GM19099 (cell line): ENCODE measurements around the gene KCNC3.

Source experiments
- POLR2A ChIP-seq: IDR thresholded peaks from 3 replicates; pipeline ENCODE4 v1.6.1; 2011; ENCODE audit warnings: low read depth; ENCODE audit not compliant: insufficient read length; ENCODE audit errors: extremely low read depth

Gene KCNC3

GRCh38 chr19:50332244-50333038 lies 3.3 kb upstream of the KCNC3 start:
- TF ChIP-seq POLR2A: no peak

DNA sequence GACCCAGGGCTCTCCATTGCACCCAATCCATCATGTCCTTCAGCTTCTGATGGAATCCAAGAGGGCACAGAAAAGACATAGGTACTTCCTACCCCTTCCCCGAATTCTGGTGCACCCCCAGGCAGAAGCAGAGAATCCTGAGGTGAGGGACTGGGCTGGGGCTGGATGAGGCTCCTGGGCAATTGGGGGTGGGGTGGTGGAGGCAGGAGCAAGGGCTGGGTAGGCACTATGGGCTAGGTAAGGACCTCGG lies 2.7 kb upstream of the KCNC3 start:
- no peak for TF ChIP-seq POLR2A

DNA sequence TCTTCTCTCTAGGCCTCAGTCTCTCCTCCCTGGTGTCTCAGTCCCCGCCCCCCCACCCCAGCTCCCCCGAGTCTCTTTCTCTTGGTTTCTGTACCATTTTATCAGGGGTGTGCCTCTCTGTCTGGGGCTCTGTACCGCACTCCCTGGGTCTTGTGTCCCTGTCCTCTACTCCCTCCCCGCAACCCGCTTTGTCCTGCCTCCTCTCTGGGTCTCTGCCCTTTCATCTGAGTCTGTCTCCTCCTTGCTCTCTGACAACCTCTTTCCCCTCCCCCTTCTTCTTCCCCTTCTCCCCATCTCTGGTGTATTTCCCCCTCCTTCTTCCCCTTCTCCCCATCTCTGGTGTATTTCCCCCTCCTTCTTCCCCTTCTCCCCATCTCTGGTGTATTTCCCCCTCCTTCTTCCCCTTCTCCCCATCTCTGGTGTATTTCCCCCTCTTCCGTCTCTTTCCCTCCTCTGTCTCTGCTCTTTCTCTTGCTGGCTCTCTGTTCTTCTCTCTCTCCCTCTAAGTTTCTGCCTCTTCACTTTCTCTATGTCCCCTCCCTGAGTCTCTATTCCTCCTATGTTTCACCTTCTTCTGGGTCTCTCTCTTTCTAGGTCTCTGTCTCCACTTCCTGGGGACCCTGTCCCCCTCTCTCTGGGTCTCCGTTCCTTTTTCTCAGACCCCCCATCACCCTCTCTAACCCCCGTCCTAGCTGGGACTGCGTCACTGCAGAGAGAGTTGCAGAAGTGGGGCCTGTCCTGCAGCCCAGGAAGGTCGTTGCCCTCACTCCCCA lies 2.2 kb upstream of the KCNC3 start:
- no peak for TF ChIP-seq POLR2A

GRCh38 chr19:50330365-50331078 lies 1.3 kb upstream of the KCNC3 start:
- TF ChIP-seq POLR2A: no peak

GRCh38 chr19:50328873-50329145 lies 368 bp downstream of the KCNC3 start:
- no peak for TF ChIP-seq POLR2A

- TF ChIP-seq POLR2A: no peak
These were observed 829 bp downstream of the KCNC3 start for GRCh38 chr19:50328224-50328872.

DNA sequence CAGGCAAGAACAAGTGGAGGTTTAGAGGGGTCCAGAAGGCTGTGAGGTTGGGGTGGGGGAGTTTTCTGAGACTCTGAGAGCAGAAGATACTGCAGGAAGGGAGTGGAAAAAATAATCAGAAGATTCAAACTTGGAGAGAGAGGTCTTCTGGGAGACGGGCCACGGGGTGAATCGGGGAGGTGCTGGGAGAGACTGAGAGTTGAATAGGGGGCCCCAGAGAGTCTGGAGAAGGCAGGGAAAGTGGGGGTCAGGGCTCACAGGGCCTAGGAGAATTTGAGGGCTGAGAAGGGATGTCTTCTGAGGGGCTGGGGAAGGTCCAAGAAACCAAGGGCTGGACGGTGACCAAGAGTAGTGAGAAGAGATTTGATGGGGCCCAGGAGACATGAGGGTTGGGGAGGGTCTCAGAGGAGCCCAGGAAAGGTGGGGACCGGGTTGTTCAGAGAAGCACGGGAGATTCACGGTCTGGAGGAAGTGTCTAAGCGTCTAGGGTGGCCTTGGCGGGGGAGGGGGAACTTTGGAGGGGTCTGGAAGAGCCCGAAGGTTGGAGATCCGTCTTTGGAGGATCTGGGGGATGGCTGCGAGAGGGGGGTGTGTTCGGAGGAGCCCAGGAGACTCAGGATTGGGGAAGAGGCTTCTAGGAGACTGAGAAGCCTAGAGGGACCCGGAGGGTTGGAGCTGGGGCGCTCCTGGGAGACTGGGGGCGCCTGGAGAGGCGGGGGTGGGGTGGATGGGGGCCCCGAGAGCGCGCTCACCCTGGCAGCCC lies 1.5 kb downstream of the KCNC3 start:
- TF ChIP-seq POLR2A: no peak

DNA sequence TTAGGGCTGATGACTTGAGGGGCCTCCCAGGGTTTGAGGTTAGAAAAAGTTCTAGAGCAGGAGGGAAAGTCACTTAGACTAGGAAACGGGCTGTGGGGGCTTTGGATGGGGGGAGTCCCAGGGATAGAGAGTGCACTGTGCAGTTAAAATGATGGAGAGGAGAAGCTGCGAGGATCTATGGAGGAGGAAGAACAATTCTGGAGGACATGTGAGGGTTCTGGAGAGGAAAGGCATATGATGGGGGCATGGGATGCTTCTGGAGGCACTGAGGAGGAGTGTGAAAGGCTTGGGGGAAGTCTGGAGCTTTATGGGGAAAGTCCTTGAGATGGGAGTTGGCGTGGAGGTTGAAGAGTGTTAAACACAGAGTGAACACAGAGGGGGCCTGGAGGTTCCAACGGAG lies 2.2 kb downstream of the KCNC3 start:
- TF ChIP-seq POLR2A: no peak

GRCh38 chr19:50326101-50326664 lies 3.0 kb downstream of the KCNC3 start:
- no peak for TF ChIP-seq POLR2A

DNA sequence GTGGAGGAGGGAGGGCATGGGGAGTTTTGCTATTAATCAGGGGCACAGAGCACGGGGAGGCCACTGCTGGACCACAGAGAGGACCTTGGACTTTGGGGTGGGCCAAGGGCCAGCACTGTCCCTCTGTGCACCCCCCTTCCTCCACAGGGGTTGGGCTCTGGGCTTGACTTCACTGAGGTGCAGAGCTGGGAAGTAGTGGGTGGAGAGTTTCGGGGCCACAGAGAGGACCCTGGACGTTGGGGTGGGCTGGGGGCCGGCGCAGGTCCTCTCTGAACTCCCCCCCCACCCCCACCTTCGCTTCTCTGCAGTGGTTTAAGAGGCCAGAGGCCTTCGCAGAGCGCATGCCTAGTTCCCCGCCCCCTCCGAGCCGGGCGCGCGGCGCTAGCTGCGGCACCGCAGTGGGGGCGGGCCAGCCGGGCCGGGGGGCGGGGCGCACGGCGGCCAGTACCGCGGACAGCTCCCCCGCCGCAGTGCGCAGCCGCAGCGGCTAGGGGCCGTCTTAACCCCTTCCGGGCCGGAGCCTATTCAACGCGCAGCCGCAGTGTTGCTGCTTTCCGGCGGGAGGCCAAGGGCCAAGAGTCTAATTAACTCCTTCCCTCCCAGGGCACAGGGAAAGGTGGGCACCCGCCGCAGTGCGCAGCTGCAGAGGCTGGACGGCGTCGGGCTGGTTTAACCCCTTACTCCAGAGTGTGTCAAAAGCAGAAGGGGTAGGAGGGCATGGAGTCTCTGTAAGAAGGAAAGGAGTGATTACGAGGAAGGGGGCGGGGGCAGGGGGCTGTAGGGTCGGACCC lies 3.7 kb downstream of the KCNC3 start:
- TF ChIP-seq POLR2A: no peak

DNA sequence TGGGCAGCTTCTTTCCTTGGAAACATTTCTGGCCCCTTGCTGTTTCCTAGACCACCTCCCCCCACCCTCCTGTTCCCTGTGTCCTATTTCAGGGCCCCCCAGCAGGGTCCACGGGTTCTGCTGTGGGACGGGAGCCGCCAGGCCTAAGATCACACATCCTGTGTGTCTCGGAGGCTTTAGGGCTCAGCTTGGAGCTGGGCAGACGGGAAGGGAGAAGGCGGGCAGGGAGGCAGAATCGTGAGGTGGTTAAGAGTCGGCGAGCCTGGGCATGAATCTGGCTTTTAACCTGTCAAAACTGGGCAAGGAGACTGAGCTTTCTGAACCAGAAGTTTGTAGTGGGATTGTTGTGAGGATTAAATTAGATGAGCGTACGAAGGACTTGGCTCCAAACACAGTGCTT lies 4.8 kb downstream of the KCNC3 start:
- no peak for TF ChIP-seq POLR2A

GRCh38 chr19:50323782-50324133 lies 5.4 kb downstream of the KCNC3 start:
- no peak for TF ChIP-seq POLR2A

GRCh38 chr19:50322931-50323781 lies 6.0 kb downstream of the KCNC3 start:
- TF ChIP-seq POLR2A: no peak
